Measurements from ENCODE around the gene CPA4.

- no peak for TF ChIP-seq CTCF (IDR thresholded peaks at IDR 0.05)
- no peak for TF ChIP-seq POLR2A (IDR thresholded peaks at IDR 0.05)
Observed at GRCh38 chr7:130281260-130281659, 11.7 kb upstream of the CPA4 start.

Measured in Peyer's patch (tissue), 4 donors.